ENCODE measurements around the gene GRM5. TPM values are rescaled to one million over a fixed set of nuclear protein-coding genes. Genes with fewer than 3 reads are reported as not detected.
"Not testable (repeated sequence)": the region's sequence is repeated elsewhere in the genome, so short reads cannot be mapped to it uniquely, and the experiment has no call there.

The GRM5 gene
- total RNA-seq, 1 donor from 2014 or later, result 0.22 TPM

GRCh38 chr11:88544656-88545280, 521.0 kb downstream of the GRM5 start:
- no peak for DNase-seq (ENCODE audit: low spot score)

- DNase-seq (ENCODE audit: low spot score), result peak; percentile 90
Measured at GRCh38 chr11:88543902-88544655, 521.7 kb downstream of the GRM5 start.

- DNase-seq (ENCODE audit: low spot score), result no peak
Measured at GRCh38 chr11:88541006-88541405, 524.8 kb downstream of the GRM5 start.

- DNase-seq (ENCODE audit: low spot score), result no peak
Measured at GRCh38 chr11:88538098-88538497, 527.7 kb downstream of the GRM5 start.

GRCh38 chr11:88537613-88538012, 528.2 kb downstream of the GRM5 start:
- DNase-seq (ENCODE audit: low spot score), result no peak

- DNase-seq (ENCODE audit: low spot score), result no peak
Measured at GRCh38 chr11:88536616-88537265, 529.0 kb downstream of the GRM5 start.

- DNase-seq (ENCODE audit: low spot score), result no peak
Measured at GRCh38 chr11:88535916-88536547, 529.8 kb downstream of the GRM5 start.

- no peak for DNase-seq (ENCODE audit: low spot score)
Measured at GRCh38 chr11:88535266-88535665, 530.5 kb downstream of the GRM5 start.

- not testable (repeated sequence) for DNase-seq (ENCODE audit: low spot score)
Measured at GRCh38 chr11:88534706-88535105, 531.1 kb downstream of the GRM5 start.

GRCh38 chr11:88534185-88534584, 531.6 kb downstream of the GRM5 start:
- DNase-seq (ENCODE audit: low spot score), result no peak

- no peak for DNase-seq (ENCODE audit: low spot score)
Measured at GRCh38 chr11:88533001-88533400, 532.8 kb downstream of the GRM5 start.

- no peak for DNase-seq (ENCODE audit: low spot score)
Measured at GRCh38 chr11:88531831-88532230, 534.0 kb downstream of the GRM5 start.

GRCh38 chr11:88529426-88529825, 536.4 kb downstream of the GRM5 start:
- DNase-seq (ENCODE audit: low spot score), result no peak

GRCh38 chr11:88523386-88524071, 542.3 kb downstream of the GRM5 start:
- DNase-seq (ENCODE audit: low spot score), result no peak

GRCh38 chr11:88522624-88523385, 543.0 kb downstream of the GRM5 start:
- DNase-seq (ENCODE audit: low spot score), result no peak

GRCh38 chr11:88521799-88522201, 544.0 kb downstream of the GRM5 start:
- DNase-seq (ENCODE audit: low spot score), result no peak

GRCh38 chr11:88521399-88521798, 544.4 kb downstream of the GRM5 start:
- DNase-seq (ENCODE audit: low spot score), result no peak

- DNase-seq (ENCODE audit: low spot score), result no peak
Measured at GRCh38 chr11:88520391-88520790, 545.4 kb downstream of the GRM5 start.

- no peak for DNase-seq (ENCODE audit: low spot score)
Measured at GRCh38 chr11:88515002-88515401, 550.8 kb downstream of the GRM5 start.

- no peak for DNase-seq (ENCODE audit: low spot score)
Measured at GRCh38 chr11:88511006-88511405, 554.8 kb downstream of the GRM5 start.
